Endothelial cell (in vitro differentiated cells): ENCODE measurements around the gene EFCAB11. TPM values are rescaled to one million over a fixed set of nuclear protein-coding genes. Genes with fewer than 3 reads are reported as not detected.

ENCODE experiments used
- DNase-seq: peaks from one replicate; pipeline ENCODE4 v3.0.0; 2021; ENCODE audit warnings: low spot score
- H3K27ac Mint-ChIP-seq: one replicate; pipeline ENCODE4 v1.8.0; 2021; ENCODE audit warnings: mixed read lengths, inconsistent platforms; ENCODE audit not compliant: unreplicated experiment
- H3K27me3 Mint-ChIP-seq: one replicate; pipeline ENCODE4 v1.8.0; 2021; ENCODE audit warnings: mild to moderate bottlenecking, moderate library complexity, mixed read lengths, inconsistent platforms; ENCODE audit not compliant: unreplicated experiment
- H3K36me3 Mint-ChIP-seq: one replicate; pipeline ENCODE4 v1.8.0; 2021; ENCODE audit warnings: mild to moderate bottlenecking, low read depth, mixed read lengths, inconsistent platforms; ENCODE audit not compliant: unreplicated experiment
- H3K4me1 Mint-ChIP-seq: one replicate; pipeline ENCODE4 v1.8.0; 2021; ENCODE audit warnings: mild to moderate bottlenecking, mixed read lengths, inconsistent platforms; ENCODE audit not compliant: unreplicated experiment
- H3K4me3 Mint-ChIP-seq: one replicate; pipeline ENCODE4 v1.8.0; 2021; ENCODE audit warnings: mild to moderate bottlenecking, mixed read lengths, inconsistent platforms; ENCODE audit not compliant: unreplicated experiment
- H3K9me3 Mint-ChIP-seq: one replicate; pipeline ENCODE4 v1.8.0; 2021; ENCODE audit warnings: mixed read lengths, inconsistent platforms; ENCODE audit not compliant: unreplicated experiment
- total RNA-seq: library from RNA; stranded (reverse); fragmentation: NEBNext Ultra II Directional; extraction: Animal tissue kit (Norgen Biotek cat#: 25700); gene quantifications from one replicate; pipeline ENCODE4 v1.2.1, GENCODE V29; 2021; ENCODE audit not compliant: unreplicated experiment
- TF ChIP-seq, protein P1 (sequence below): fragments of 200-600 bp; sonication (generic); IDR thresholded peaks from one replicate; pipeline ENCODE4 v1.5.0; 2021; ENCODE audit warnings: antibody characterized with exemption; ENCODE audit not compliant: unreplicated experiment

EFCAB11 gene
- total RNA-seq, 1 donor from 2014 or later: 15.2 TPM

DNA sequence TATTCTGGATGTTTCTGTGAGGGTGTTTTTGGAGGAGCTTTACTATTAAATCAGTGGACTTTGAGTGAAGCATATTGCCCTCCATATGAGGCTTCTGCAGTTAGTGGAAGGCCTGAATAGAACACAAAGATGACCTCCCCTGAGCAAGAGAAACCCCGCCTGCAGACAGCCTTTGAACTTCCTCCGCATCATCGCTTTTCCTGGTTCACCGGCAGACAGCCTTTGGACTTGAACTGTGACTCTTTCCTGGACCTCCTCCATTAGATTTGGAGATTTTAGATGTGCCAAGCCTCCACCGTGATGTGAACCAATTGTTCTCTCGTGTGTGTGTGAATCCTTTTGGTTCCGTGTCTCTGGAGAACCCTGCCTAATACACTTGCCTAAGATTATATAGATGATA is 208.4 kb downstream of the EFCAB11 start:
- Mint-ChIP-seq H3K27me3 (peaks cover 2% of the 10 kb centered on the region), H3K36me3 (peaks cover 19% of the 10 kb centered on the region), H3K4me3 (no peak overlapping the region), H3K4me1 (no peaks in the 10 kb centered on the region), H3K9me3 (peaks cover 14% of the 10 kb centered on the region), H3K27ac (no peak overlapping the region)
- TF ChIP-seq, protein P1, sequence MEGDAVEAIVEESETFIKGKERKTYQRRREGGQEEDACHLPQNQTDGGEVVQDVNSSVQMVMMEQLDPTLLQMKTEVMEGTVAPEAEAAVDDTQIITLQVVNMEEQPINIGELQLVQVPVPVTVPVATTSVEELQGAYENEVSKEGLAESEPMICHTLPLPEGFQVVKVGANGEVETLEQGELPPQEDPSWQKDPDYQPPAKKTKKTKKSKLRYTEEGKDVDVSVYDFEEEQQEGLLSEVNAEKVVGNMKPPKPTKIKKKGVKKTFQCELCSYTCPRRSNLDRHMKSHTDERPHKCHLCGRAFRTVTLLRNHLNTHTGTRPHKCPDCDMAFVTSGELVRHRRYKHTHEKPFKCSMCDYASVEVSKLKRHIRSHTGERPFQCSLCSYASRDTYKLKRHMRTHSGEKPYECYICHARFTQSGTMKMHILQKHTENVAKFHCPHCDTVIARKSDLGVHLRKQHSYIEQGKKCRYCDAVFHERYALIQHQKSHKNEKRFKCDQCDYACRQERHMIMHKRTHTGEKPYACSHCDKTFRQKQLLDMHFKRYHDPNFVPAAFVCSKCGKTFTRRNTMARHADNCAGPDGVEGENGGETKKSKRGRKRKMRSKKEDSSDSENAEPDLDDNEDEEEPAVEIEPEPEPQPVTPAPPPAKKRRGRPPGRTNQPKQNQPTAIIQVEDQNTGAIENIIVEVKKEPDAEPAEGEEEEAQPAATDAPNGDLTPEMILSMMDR: no peak
- DNase-seq: no peak

Other genes starting within 250 kb of the EFCAB11 start
- gene TDP1, start 1.2 kb upstream of the EFCAB11 start, total RNA-seq: 34.9 TPM
- gene KCNK13, start 107.3 kb upstream of the EFCAB11 start, total RNA-seq: 0.10 TPM